ENCODE measurements around the gene NAA20.
"Not testable (repeated sequence)": the region's sequence is repeated elsewhere in the genome, so short reads cannot be mapped to it uniquely, and the experiment has no call there.

The NAA20 gene

GRCh38 chr20:19991854-19992253 is 25.3 kb upstream of the NAA20 start:
- no peak for FAIRE-seq

DNA sequence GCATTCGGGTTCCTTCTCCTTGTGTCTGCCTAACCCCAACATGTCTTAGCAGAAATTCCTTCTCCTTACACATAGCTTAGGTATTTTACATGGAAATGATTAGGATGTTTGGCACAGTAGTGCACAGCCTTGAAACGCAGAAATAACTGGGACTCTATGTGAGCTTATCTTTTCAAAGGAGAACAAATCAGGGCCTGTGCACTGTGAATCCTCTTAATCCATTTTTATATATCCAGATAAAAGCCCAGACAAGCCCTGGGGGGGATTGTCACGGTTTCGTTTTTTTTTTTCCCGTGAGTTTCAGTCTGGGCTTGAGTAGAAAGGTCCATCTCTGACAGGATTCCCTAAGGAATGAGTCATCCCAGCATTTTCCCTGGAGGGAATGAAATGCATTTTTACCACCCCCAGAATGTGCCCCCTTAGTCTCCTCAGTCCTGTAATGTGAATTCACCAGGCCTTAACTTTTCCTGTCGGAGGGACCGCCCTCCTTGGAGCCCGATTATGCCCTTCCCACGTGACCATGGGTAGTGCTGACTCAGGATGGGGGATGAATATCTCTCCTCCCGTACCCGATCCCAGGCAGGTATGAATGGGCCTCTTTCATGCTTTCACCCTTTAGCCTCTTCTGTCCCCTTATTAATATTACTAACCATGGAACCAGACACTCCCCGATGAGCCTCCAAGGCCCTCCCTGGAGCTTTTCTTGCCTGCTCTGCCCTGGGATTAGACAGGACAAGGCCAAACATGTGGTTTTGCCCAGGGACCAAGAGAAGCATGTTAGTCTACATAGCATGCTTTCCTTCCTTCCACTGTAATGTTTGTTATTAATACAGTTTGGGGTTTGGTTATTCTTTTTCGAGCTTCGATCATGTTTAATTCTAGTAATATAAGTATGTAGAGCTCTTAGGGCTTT is 23.9 kb upstream of the NAA20 start:
- FAIRE-seq = no peak

- no peak for FAIRE-seq
Observed at GRCh38 chr20:19993958-19994669, 23.0 kb upstream of the NAA20 start.

DNA sequence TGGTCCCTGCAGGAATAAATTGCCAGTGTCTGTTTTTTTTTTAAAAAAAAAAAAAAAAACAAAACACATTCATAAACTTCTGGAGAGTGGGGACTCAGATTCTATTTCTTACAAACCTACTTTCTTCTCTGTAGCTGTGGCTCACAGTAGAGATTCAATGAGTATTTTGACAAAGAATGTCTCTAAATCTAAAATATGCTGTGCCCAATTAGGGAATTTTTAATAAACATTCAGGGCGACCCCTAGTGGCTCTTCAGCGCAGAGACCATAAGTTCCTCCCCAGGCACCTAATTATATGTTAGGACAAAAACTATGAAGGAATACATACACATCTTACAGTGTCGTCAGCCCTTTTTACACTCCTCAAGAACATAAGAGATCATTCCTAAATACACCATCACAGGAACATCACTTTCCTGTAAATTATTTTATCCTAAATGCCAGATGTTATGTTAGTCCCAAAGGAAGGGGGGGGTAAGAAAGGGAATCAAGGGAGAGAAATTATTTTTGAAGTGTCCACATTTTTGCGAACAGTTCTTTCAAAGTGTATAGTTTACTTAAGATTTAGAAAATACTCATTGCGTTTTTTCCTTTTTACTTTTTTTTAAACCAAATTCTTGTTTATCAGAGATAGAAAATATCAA is 21.8 kb upstream of the NAA20 start:
- FAIRE-seq = no peak

DNA sequence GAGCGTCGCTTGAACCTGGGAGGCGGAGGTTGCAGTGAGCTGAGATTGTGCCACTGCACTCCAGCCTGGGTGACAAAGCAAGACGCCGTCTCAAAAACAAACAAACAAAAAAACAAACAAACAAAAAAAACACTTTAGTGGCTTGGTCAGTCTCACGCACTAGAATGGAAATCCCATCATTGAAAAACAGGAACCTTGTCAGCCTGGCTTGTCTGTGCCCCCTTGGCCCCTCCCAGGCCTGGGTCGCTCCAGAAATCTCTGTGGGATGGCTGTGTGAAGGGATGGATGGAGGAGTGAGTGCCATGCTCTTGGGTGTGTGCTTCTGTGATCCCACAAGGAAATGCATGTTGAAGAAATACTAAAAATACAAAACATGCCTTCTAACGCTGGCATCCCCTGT is 20.9 kb upstream of the NAA20 start:
- no peak for FAIRE-seq

- no peak for FAIRE-seq
Observed at GRCh38 chr20:19996917-19997316, 20.2 kb upstream of the NAA20 start.

- FAIRE-seq = no peak
Observed at GRCh38 chr20:19998990-19999705, 18.0 kb upstream of the NAA20 start.

- FAIRE-seq = no peak
Observed at GRCh38 chr20:20000211-20000968, 16.8 kb upstream of the NAA20 start.

- no peak for FAIRE-seq
Observed at GRCh38 chr20:20002101-20002998, 14.8 kb upstream of the NAA20 start.

DNA sequence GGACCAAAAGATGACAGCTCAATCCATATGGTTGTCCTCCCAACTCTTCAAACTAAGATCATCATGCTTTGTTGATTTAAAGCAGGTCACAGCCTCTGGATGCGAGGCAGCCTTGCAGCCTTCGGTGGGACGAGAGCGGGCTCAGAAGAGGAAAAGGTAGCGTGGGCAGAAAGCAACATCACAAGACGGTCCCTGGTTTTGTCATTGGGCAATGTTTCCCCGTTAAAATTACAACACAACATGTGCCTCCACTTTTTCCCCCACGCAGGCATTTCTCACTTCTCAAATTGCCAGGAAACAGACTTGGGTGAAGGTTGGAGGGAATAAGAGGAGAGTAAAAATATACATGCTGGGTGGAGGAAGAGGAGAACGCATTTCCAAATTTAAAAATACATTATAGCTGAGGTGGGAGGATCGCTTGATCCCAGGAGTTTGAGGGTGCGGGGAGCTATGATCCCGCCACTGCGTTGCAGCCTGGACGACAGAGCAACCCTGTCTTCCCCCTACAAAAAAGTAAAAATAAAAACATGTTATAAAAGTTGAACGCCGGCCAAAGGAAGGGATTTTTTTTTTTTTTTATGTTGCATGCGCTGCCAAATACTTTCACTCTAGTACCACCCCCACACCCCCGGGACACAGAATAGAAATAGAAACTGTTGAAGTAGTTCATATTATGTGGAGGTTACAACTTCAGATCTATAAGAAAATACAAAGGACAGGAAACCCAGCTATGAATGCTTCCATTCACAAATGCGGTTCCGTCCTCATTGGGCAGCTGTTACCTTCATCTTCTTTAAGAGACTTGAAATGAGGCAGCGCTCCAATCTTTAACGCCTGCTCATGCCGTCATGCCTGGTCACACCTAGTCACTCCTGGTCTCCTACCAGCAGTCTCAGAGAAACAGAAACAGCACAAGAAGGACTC is 13.9 kb upstream of the NAA20 start:
- FAIRE-seq = no peak

GRCh38 chr20:20003955-20004322 is 13.2 kb upstream of the NAA20 start:
- not testable (repeated sequence) for FAIRE-seq

DNA sequence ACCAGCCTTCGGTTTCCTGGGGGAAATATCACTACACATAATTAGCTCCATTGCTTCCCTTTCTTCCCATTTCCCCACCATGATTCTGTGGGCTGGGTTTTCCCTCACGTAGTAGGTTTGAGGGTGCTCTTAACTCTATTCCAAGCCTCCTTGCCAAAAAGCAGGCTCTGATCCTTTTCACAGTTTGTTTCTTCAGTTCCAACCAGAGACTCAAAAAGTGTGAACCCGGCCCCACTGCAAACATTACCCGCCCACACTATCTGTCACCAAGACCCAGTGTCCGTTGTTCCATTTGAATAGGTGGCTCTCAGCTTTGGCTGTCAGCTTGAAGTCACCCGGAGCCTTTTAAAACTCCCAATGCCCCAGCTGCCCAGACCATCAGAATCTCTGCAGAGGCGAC is 11.8 kb upstream of the NAA20 start:
- FAIRE-seq = no peak

DNA sequence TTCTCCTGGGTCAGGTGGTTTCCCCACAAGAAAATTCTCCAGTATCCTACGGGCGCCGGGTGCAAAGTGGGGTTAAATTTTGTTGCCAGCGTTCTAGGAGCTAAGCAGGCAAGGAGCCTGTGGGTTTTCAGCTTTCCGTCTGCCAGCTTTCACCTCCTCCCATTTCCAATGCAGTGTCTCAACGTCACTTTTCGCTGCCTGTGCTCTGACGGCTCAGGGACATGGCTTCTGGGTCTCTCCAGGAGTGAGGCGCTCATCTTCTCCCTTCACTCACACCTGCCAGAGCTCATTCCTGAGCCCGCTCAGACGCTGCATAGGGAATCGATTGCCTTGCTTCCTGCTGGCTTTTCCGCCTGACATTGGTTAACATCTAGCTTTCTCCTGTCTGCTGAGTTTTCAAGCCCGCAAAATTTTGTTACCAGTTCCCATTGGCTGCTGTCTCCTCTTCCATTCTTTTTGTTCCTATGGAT is 7.3 kb upstream of the NAA20 start:
- FAIRE-seq = peak; percentile 24

GRCh38 chr20:20010639-20011500 is 6.3 kb upstream of the NAA20 start:
- FAIRE-seq = peak; percentile 100

DNA sequence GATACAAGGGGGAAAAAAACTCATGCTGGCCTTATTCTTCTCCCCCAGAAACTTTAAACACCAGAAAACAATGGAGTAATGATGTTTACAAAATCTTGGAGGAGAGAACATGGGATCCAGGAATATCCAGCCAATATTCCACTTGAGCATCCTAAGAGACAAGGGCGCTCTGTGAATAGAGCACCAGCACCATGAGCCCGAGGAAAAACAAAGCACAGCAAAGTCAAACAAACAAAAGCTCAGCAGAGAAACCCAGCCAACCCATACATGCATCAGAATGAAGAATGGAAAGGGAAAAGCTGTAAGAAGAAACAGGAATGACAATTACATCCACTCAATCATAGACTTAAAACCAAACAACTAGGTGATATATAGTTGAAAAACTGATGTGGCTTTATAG is 4.6 kb upstream of the NAA20 start:
- FAIRE-seq = no peak

GRCh38 chr20:20014659-20015058 is 2.5 kb upstream of the NAA20 start:
- no peak for FAIRE-seq

- FAIRE-seq = no peak
Observed at GRCh38 chr20:20017844-20018185, 653 bp downstream of the NAA20 start.

- FAIRE-seq = no peak
Observed at GRCh38 chr20:20018366-20018765, 1.2 kb downstream of the NAA20 start.

DNA sequence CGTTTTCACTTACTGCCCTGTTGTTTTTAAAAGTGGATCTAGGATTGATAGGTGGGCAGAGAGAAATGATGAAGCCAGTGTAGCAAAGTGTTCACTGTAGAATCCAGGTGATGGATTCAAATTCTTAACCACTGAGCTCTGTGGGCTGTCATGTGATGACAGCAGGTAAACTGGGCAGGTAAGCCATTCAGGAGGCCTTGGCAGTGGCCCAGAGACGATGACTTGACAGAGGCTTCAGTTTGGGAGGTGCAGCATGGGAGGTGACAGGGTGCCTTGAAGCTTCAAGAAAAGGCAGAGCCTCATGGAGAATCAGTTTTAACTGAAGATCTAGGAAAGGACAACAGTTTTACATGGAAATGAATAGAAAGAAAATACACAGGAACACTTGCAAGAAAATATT is 2.0 kb downstream of the NAA20 start:
- no peak for FAIRE-seq

Measured in islet of Langerhans (tissue), 1 donor.